Activated CD8-positive, alpha-beta T cell treated with anti-CD3 and anti-CD28 coated beads, Interleukin-2, amount 10 ng/mL, durations not matched to agents 7 days and 5 days (primary cell): ENCODE data around the gene SINHCAF. TPM values are rescaled to one million over a fixed set of nuclear protein-coding genes. Genes with fewer than 3 reads are reported as not detected.

Experiments used
- ATAC-seq: fragments of 150-1000 bp; cut with Tn5 transposase; one replicate; pipeline ENCODE4 v1.10.0; 2021; ENCODE audit warnings: moderate library complexity
- CTCF ChIA-PET: fragments of 350-600 bp; sonication (Branson Sonifier 250); formaldehyde crosslinking; loops from one replicate; lab custom pipeline; 2021; ENCODE audit warnings: antibody characterized with exemption; lab: Charles Lee
- POLR2A ChIA-PET: fragments of 350-600 bp; sonication (Branson Sonifier 250); formaldehyde crosslinking; loops from one replicate; lab custom pipeline; 2021; ENCODE audit warnings: antibody characterized with exemption; lab: Charles Lee
- DNase-seq: peaks from one replicate; pipeline ENCODE4 v3.0.0-alpha.2; 2020
- H3K27ac Mint-ChIP-seq: one replicate; pipeline ENCODE4 v1.8.0; 2021; ENCODE audit warnings: mild to moderate bottlenecking, mixed read lengths
- H3K27me3 Mint-ChIP-seq: one replicate; pipeline ENCODE4 v1.8.0; 2021; ENCODE audit warnings: low read depth, mixed read lengths
- H3K36me3 Mint-ChIP-seq: one replicate; pipeline ENCODE4 v1.8.0; 2021; ENCODE audit warnings: low read depth, mixed read lengths
- H3K4me1 Mint-ChIP-seq: one replicate; pipeline ENCODE4 v1.8.0; 2021; ENCODE audit warnings: low read depth, mixed read lengths
- H3K4me3 Mint-ChIP-seq: one replicate; pipeline ENCODE4 v1.8.0; 2021; ENCODE audit warnings: mild to moderate bottlenecking, mixed read lengths
- H3K9me3 Mint-ChIP-seq: one replicate; pipeline ENCODE4 v1.8.0; 2022; ENCODE audit warnings: mixed read lengths; ENCODE audit not compliant: insufficient read depth
- total RNA-seq, 2 experiments: library from RNA; stranded (reverse); gene quantifications; one replicate each; pipeline ENCODE4 v1.2.3, GENCODE V29; 2021

Gene SINHCAF
- total RNA-seq, 2 experiments from 2014 or later = 81.9 to 98.0 TPM

GRCh38 chr12:31326736-31327659, 1.0 kb upstream of the SINHCAF start:
- POLR2A ChIA-PET = interaction anchor here (0.6 to 1.7 kb wide), 5 partner anchors 9 to 634 kb away, joined by 3 to 20 read pairs (median 5); no protein-coding TSS in a partner anchor
- H3K27ac Mint-ChIP-seq = no peak overlapping the region
- DNase-seq (no peak), ATAC-seq (no peak)
- no peaks in the 10 kb centered on the region for H3K9me3 Mint-ChIP-seq
- CTCF ChIA-PET = interaction anchor here (1.0 to 2.4 kb wide), 4 partner anchors 11 to 326 kb away, joined by 4 to 12 read pairs (median 4); no protein-coding TSS in a partner anchor
- no peaks in the 10 kb centered on the region for H3K27me3 Mint-ChIP-seq
- peaks cover 19% of the 10 kb centered on the region for H3K4me1 Mint-ChIP-seq
- peak overlapping the region; percentile 98 for H3K4me3 Mint-ChIP-seq
- H3K36me3 Mint-ChIP-seq = peaks cover 8% of the 10 kb centered on the region

GRCh38 chr12:31325524-31325875, 450 bp downstream of the SINHCAF start:
- Mint-ChIP-seq H3K4me1 (peaks cover 34% of the 10 kb centered on the region), H3K9me3 (no peaks in the 10 kb centered on the region), H3K36me3 (peaks cover 8% of the 10 kb centered on the region), H3K4me3 (peak overlapping the region; percentile 98), H3K27me3 (no peaks in the 10 kb centered on the region), H3K27ac (peak overlapping the region; percentile 99)
- ChIA-PET CTCF (interaction anchor here (1.0 to 2.4 kb wide), 2 partner anchors 38 to 54 kb away, joined by 4 to 12 read pairs; no protein-coding TSS in a partner anchor), POLR2A (interaction anchor here (0.7 to 1.7 kb wide), 3 partner anchors 9 to 499 kb away, joined by 3 to 20 read pairs (median 7); no protein-coding TSS in a partner anchor)
- ATAC-seq (peak; percentile 2), DNase-seq (peak; percentile 50)

- ATAC-seq (peak; percentile 14), DNase-seq (peak; percentile 56)
- Mint-ChIP-seq H3K4me1 (peaks cover 39% of the 10 kb centered on the region), H3K36me3 (peaks cover 8% of the 10 kb centered on the region), H3K4me3 (peak overlapping the region; percentile 98), H3K9me3 (no peaks in the 10 kb centered on the region), H3K27ac (peak overlapping the region; percentile 99), H3K27me3 (no peaks in the 10 kb centered on the region)
- CTCF ChIA-PET = no interaction called here
- POLR2A ChIA-PET = interaction anchor here (1.7 kb wide), 1 partner anchor 9 kb away, joined by 20 read pairs; no protein-coding TSS in a partner anchor
Measured at GRCh38 chr12:31324845-31325523, 966 bp downstream of the SINHCAF start.

GRCh38 chr12:31324116-31324844, 1.7 kb downstream of the SINHCAF start:
- H3K4me3 Mint-ChIP-seq = peak overlapping the region; percentile 98
- peak overlapping the region; percentile 99 for H3K27ac Mint-ChIP-seq
- CTCF ChIA-PET = no interaction called here
- H3K4me1 Mint-ChIP-seq = peaks cover 46% of the 10 kb centered on the region
- H3K9me3 Mint-ChIP-seq = no peaks in the 10 kb centered on the region
- POLR2A ChIA-PET = interaction anchor here (0.6 to 1.5 kb wide), 3 partner anchors 13 to 289 kb away, joined by 3 to 5 read pairs (median 3); no protein-coding TSS in a partner anchor
- DNase-seq (peak; percentile 83), ATAC-seq (peak; percentile 63)
- peaks cover 12% of the 10 kb centered on the region for H3K36me3 Mint-ChIP-seq
- H3K27me3 Mint-ChIP-seq = no peaks in the 10 kb centered on the region

- Mint-ChIP-seq H3K36me3 (peaks cover 12% of the 10 kb centered on the region), H3K4me1 (peaks cover 54% of the 10 kb centered on the region), H3K27ac (peak overlapping the region; percentile 99), H3K9me3 (no peaks in the 10 kb centered on the region), H3K4me3 (peak overlapping the region; percentile 98), H3K27me3 (no peaks in the 10 kb centered on the region)
- ATAC-seq (peak; percentile 31), DNase-seq (peak; percentile 67)
- ChIA-PET POLR2A (interaction anchor here (0.6 to 1.5 kb wide), 6 partner anchors 13 to 568 kb away, joined by 3 to 6 read pairs (median 4); no protein-coding TSS in a partner anchor), CTCF (interaction anchor here (3.1 kb wide), 1 partner anchor 52 kb away, joined by 12 read pairs; no protein-coding TSS in a partner anchor)
Measured at GRCh38 chr12:31323391-31324115, 2.4 kb downstream of the SINHCAF start.

GRCh38 chr12:31322801-31323207, 3.1 kb downstream of the SINHCAF start:
- Mint-ChIP-seq H3K9me3 (no peaks in the 10 kb centered on the region), H3K4me1 (peaks cover 61% of the 10 kb centered on the region), H3K4me3 (peak overlapping the region; percentile 98), H3K27me3 (no peaks in the 10 kb centered on the region), H3K27ac (peak overlapping the region; percentile 51), H3K36me3 (peaks cover 14% of the 10 kb centered on the region)
- POLR2A ChIA-PET = interaction anchor here (1.1 to 1.5 kb wide), 3 partner anchors 12 to 39 kb away, joined by 3 to 6 read pairs (median 5); no protein-coding TSS in a partner anchor
- no peak for ATAC-seq
- no peak for DNase-seq
- CTCF ChIA-PET = interaction anchor here (3.1 kb wide), 1 partner anchor 51 kb away, joined by 12 read pairs; no protein-coding TSS in a partner anchor

- no peak for DNase-seq
- no peak for ATAC-seq
- Mint-ChIP-seq H3K4me3 (peak overlapping the region; percentile 49), H3K4me1 (peaks cover 64% of the 10 kb centered on the region), H3K27me3 (no peaks in the 10 kb centered on the region), H3K36me3 (peaks cover 14% of the 10 kb centered on the region), H3K9me3 (no peaks in the 10 kb centered on the region), H3K27ac (peak overlapping the region; percentile 50)
- CTCF ChIA-PET = interaction anchor here (3.1 kb wide), 1 partner anchor 50 kb away, joined by 12 read pairs; no protein-coding TSS in a partner anchor
- POLR2A ChIA-PET = interaction anchor here (0.6 kb wide), 1 partner anchor 21 kb away, joined by 3 read pairs; no protein-coding TSS in a partner anchor
Measured at GRCh38 chr12:31321897-31322228, 4.1 kb downstream of the SINHCAF start.

- no peak for DNase-seq
- peak overlapping the region; percentile 49 for H3K4me3 Mint-ChIP-seq
- ChIA-PET POLR2A (interaction anchor here (0.6 kb wide), 1 partner anchor 13 kb away, joined by 3 read pairs; no protein-coding TSS in a partner anchor), CTCF (interaction anchor here (0.7 to 3.1 kb wide), 2 partner anchors 50 to 284 kb away, joined by 3 to 12 read pairs; no protein-coding TSS in a partner anchor)
- H3K27me3 Mint-ChIP-seq = no peaks in the 10 kb centered on the region
- peak overlapping the region; percentile 50 for H3K27ac Mint-ChIP-seq
- peaks cover 64% of the 10 kb centered on the region for H3K4me1 Mint-ChIP-seq
- no peaks in the 10 kb centered on the region for H3K9me3 Mint-ChIP-seq
- ATAC-seq = no peak
- H3K36me3 Mint-ChIP-seq = peaks cover 14% of the 10 kb centered on the region
Measured at GRCh38 chr12:31321186-31321896, 4.6 kb downstream of the SINHCAF start.

GRCh38 chr12:31318657-31319269, 7.2 kb downstream of the SINHCAF start:
- CTCF ChIA-PET = no interaction called here

More at GRCh38 chr12:31318657-31319269, 7.2 kb downstream of the SINHCAF start:
- Mint-ChIP-seq H3K4me3 (peak overlapping the region; percentile 77), H3K36me3 (peaks cover 22% of the 10 kb centered on the region), H3K27ac (peak overlapping the region; percentile 84), H3K27me3 (no peaks in the 10 kb centered on the region), H3K4me1 (peaks cover 76% of the 10 kb centered on the region), H3K9me3 (no peaks in the 10 kb centered on the region)
- DNase-seq (no peak), ATAC-seq (no peak)
- POLR2A ChIA-PET = no interaction called here
